GM18511 (cell line): ENCODE results near the gene HOXD10.

Experiments
- ATAC-seq: cut with Tn5 transposase; IDR thresholded peaks from one replicate; pipeline ENCODE4 v1.9.1; 2021; ENCODE audit warnings: mild to moderate bottlenecking, moderate library complexity; ENCODE audit not compliant: unreplicated experiment

HOXD10 gene

DNA sequence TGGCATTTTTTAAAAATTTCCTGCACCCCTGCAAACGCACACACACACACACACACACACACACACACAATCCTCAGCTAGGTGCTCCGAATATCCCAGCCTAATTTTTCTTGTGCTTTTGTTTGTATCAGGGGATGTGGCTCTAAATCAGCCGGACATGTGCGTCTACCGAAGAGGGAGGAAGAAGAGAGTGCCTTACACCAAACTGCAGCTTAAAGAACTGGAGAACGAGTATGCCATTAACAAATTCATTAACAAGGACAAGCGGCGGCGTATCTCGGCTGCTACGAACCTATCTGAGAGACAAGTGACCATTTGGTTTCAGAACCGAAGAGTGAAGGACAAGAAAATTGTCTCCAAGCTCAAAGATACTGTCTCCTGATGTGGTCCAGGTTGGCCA, 22.2 kb upstream of the HOXD10 start:
- ATAC-seq: no peak

- no peak for ATAC-seq
These were observed 21.2 kb upstream of the HOXD10 start for GRCh38 chr2:176095421-176095820.

GRCh38 chr2:176096243-176096985, 20.2 kb upstream of the HOXD10 start:
- no peak for ATAC-seq

DNA sequence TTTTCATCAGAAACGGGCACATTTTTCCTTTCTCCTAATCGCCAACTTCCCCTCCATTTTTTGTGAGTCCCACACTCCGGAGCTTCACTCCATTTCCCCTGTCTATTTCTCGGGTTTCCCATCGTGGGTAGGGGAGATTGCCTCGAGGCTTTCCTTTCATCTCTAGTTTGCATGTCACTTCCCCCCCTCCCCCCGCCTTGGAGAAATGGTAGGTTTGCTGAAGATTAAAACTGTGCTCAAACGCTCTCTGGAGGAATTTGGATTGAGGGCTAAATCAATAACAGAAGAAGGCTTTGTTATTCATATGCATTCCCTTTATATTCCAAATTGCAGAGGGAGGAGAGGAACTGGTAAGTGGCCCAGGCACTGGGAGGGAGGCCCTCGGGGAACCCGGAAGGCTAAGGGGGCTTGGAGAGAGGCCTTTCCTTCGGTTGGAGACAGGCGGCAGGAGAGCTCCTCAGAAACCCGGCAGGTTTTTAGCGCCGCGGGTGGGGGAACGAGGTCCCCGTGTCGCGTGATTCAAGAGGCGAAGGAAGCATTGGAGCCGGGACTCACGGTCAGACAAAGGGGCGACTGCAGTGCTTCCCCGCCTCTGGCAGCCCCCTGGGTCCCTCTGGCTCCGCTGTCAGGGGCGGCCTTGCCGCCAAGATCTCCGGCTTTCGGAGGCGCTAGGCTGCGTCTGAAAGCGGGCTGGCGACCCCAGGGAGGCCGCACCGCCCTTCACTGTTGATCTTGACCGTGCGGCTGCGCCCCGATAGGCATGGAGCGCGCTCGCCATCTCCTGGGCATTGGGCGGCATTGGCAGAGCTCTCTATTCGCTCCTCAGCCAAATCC, 19.4 kb upstream of the HOXD10 start:
- peak; percentile 90 for ATAC-seq

DNA sequence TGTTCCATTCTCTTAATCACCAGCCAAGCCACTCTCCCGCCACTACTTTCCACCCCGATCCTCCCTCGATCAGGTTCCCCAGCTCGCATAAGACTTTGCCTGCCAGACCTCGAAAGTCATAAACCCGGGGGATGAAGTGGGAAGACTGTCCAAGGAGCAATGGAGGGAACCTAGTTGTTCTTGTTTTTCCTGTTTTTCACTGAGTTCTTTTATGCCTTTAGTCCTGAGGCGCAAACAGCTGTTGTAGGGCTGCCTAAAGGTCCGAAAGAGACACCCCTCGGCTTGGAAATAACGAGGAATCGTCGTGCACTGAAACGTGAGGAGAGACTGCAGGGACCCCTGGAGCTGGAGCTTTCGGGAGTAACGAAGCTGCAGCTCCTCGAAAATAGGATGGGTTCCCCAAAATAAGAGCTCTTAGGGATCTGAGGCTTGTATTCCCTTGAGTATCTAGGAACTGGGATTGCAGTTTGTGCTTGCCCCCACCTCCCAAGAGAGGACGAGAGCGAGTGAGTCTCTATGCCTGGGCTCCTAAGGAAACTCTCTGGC, 18.7 kb upstream of the HOXD10 start:
- no peak for ATAC-seq

- no peak for ATAC-seq
These were observed 18.0 kb upstream of the HOXD10 start for GRCh38 chr2:176098366-176099158.

- ATAC-seq: no peak
These were observed 17.3 kb upstream of the HOXD10 start for GRCh38 chr2:176099159-176099727.

DNA sequence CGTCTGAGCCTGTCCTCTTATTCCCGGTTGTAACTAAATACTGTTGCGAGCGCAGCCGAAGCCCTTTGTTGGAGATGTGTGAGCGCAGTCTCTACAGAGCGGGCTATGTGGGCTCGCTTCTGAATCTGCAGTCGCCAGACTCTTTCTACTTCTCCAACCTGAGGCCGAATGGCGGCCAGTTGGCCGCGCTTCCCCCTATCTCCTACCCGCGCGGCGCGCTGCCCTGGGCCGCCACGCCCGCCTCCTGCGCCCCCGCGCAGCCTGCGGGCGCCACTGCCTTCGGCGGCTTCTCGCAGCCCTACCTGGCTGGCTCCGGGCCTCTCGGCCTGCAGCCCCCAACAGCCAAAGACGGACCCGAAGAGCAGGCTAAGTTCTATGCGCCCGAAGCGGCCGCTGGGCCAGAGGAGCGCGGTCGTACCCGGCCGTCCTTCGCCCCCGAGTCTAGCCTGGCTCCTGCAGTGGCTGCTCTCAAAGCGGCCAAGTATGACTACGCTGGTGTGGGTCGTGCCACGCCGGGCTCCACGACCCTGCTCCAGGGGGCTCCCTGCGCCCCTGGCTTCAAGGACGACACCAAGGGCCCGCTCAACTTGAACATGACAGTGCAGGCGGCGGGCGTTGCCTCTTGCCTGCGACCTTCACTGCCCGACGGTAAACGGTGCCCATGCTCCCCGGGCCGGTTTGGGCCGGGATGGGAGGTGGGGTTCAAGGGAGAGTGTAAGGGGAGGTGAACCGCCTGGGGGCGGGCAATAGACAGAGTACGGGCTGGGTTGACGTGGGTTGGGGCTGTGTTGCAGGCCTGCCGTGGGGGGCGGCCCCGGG, 16.6 kb upstream of the HOXD10 start, which contains the start of gene HOXD12:
Gene HOXD12 (plus strand): TSS at position 68 of the 819 bp plus-strand sequence. CDS start 7 bp downstream, at position 75.
- no peak for ATAC-seq

DNA sequence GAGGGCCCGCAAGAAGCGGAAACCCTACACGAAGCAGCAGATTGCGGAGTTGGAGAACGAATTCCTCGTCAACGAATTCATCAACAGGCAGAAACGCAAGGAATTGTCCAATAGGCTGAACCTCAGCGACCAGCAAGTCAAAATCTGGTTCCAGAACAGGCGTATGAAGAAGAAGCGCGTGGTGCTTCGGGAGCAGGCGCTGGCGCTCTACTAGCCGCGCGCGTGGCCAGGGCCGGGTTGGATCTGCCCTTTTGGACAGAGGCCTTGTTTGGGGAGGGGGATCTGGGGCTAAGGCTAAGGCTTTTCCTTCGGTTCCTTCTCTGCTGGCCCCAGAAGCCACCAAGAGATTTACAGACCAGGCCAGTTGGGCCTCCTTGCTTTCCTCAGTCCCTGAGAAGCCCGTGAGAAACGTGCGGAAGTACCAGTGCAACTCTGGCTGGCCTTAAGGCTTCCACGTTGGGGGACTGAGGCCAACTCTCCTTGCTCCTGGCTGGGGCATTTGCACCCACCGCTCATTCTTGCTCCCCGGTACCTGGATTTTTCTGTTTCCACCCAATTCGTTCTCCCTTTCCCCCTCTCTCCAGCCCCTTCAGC, 15.9 kb upstream of the HOXD10 start:
- no peak for ATAC-seq

- ATAC-seq: no peak
These were observed 15.3 kb upstream of the HOXD10 start for GRCh38 chr2:176101216-176101830.

GRCh38 chr2:176101842-176102241, 14.7 kb upstream of the HOXD10 start:
- ATAC-seq: no peak

DNA sequence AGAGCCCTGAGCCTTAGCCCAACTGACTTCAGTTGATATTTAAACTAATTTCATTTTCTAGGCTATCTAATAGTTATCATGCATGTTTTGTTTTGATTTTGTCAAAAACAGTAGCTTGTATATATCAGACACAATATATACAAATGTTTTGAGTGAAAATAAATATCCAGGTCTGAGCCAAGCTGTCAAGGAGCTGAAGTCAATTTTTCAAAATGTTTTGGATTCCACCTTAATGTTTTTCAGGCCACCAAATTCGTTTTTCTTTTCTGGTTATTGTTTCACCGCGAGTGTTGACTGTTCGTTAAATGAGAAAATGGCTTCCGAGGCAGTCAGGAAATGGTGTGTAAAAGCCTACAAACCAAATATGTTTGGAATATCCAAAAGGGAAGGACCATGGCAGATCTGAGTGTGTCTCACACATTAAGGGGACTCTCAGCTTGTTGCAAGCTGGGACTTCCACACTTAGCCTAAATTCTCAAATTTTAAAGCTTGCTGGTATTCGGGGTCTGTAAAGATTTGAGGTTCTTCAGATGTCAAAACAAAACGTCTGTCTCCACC, 14.2 kb upstream of the HOXD10 start:
- no peak for ATAC-seq

GRCh38 chr2:176103194-176103593, 13.4 kb upstream of the HOXD10 start:
- no peak for ATAC-seq

DNA sequence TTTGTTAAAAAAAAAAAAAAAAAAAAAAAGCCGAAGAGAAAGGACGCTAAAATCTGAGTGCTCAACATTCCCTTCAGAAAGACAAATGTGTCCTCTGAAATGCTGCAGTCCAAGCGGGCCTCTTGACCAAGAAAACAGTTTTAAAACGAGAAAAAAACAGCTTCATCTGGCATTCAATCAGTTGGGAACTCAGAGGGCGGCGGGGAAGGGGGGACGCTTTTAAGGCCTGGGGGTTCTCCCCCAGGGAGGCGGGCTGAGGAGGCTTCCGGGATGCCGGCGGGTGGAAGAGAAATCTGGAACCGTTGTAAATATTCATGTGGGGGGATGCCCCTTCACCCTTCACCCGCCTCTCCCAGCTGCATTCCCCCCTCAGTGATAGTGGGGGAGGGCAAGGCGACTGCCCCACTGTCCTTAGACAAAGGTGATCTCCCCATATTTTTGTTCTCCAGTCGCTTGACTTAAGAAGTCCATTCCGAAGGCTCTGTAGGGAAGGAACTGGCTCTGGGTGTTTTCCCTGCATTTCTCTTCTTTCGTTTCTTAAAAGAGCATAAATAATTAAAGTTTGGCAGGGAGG, 12.7 kb upstream of the HOXD10 start:
- no peak for ATAC-seq

DNA sequence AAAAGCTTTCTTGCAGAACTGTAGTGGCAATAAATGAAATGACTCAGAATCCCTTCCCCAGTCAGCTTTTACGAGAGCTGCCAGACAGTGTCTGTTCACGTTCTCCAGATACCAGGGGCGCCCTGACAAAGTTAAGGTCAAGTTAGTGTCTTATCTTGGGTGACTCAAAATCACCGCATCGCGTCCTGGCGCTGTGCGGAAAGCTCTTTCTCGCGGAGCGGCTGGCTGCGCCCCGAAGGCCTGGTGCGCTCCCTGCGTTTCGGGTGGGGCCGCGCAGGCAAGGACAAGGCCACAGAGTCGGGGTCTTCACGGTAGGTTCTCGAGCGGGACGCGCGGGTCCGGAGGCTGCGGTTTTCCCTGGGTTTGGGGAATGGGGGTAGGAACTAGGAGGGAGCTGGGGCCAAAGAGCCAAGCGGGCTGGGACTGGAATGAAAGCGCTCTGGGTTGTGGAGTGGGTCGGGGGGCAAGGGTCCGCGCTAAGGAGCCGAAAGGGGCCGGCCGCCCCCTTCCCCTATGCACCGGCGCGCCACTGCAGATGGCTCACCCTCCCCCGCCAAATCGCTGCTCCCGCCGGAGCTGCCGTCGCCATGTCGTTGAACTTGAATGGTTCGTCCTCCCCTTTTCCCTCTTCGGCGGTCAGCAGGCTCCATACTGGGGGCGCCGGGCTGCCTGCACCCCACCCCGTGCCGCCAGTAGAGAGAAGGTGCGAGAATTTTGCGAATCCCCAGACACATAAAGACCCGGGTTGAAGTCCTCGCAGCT, 12.1 kb upstream of the HOXD10 start:
- ATAC-seq: no peak

DNA sequence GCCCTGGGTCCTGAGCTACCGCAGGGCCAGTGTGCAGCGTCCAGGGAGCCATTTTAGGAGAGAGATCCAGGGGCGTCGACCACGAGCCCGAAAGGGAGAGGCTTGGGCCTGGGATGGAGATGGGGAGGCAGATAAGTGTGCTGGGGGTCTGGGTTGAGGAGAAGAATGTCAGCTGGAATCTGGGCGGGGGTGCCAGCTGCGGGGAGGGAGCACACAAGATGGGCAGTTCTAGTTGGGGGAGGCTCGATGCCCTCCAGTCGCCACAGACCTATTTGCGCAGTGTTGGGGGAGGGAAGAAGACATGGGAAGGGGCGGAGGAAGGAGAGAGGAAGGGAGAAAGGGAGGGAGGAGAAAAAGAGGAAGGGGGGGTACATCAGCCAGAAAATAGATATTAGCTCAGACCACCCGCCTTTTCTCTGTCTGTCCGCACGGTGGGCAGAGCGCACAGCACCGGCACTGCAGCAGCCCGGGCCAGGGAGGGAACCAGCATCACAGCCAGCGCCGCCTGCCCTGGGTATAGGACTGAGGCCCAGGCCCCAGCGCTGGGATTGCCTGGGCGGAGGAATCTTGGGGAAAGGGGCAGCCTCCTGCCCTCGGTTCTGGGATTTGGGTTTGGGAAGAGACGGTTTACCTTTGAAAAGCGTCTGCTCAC, 11.4 kb upstream of the HOXD10 start:
- no peak for ATAC-seq
